Hindlimb muscle (tissue), 1 donor: Measurements from ENCODE around the gene NEUROG3. TPM values are rescaled to one million over a fixed set of nuclear protein-coding genes. Genes with fewer than 3 reads are reported as not detected.
A peak's percentile ranks its signal among the peaks of the same experiment; 100 is the strongest.
"Not testable (repeated sequence)": the region's sequence is repeated elsewhere in the genome, so short reads cannot be mapped to it uniquely, and the experiment has no call there.

ENCODE experiments used
- DNase-seq: peaks from one replicate; pipeline ENCODE4 v3.0.0-alpha.2; 2013
- polyA plus RNA-seq: library from polyadenylated mRNA; unstranded; fragments of 120-200 nt; gene quantifications from one replicate; pipeline ENCODE4 v1.2.1, GENCODE V29; 2013; ENCODE audit not compliant: insufficient read length

Gene NEUROG3
- polyA plus RNA-seq, 1 donor = not detected

GRCh38 chr10:69571618-69572158, 1.5 kb downstream of the NEUROG3 start:
- DNase-seq = no peak

- no peak for DNase-seq
Measured at GRCh38 chr10:69570050-69570816, 3.0 kb downstream of the NEUROG3 start.

- no peak for DNase-seq
Measured at GRCh38 chr10:69569396-69569934, 3.8 kb downstream of the NEUROG3 start.

GRCh38 chr10:69568472-69569395, 4.5 kb downstream of the NEUROG3 start:
- DNase-seq = no peak

GRCh38 chr10:69567920-69568319, 5.3 kb downstream of the NEUROG3 start:
- peak; percentile 70 for DNase-seq

GRCh38 chr10:69562731-69563254, 10.4 kb downstream of the NEUROG3 start:
- DNase-seq = no peak

GRCh38 chr10:69559525-69559924, 13.7 kb downstream of the NEUROG3 start:
- no peak for DNase-seq

GRCh38 chr10:69558559-69558958, 14.7 kb downstream of the NEUROG3 start:
- DNase-seq = no peak

GRCh38 chr10:69554611-69555010, 18.6 kb downstream of the NEUROG3 start:
- no peak for DNase-seq

- no peak for DNase-seq
Measured at GRCh38 chr10:69553328-69553727, 19.9 kb downstream of the NEUROG3 start.

GRCh38 chr10:69552268-69552667, 21.0 kb downstream of the NEUROG3 start:
- no peak for DNase-seq

- DNase-seq = no peak
Measured at GRCh38 chr10:69549959-69550358, 23.3 kb downstream of the NEUROG3 start.

GRCh38 chr10:69541463-69541862, 31.8 kb downstream of the NEUROG3 start:
- no peak for DNase-seq

- DNase-seq = no peak
Measured at GRCh38 chr10:69538461-69538860, 34.8 kb downstream of the NEUROG3 start.

GRCh38 chr10:69537449-69537848, 35.8 kb downstream of the NEUROG3 start:
- DNase-seq = no peak

- not testable (repeated sequence) for DNase-seq
Measured at GRCh38 chr10:69536521-69536920, 36.7 kb downstream of the NEUROG3 start.

GRCh38 chr10:69533658-69534057, 39.6 kb downstream of the NEUROG3 start:
- DNase-seq = no peak

GRCh38 chr10:69527961-69528360, 45.3 kb downstream of the NEUROG3 start:
- DNase-seq = no peak
